GM18507 (cell line): Measurements from ENCODE around the gene MCEMP1.
A peak's percentile ranks its signal among the peaks of the same experiment; 100 is the strongest.

Source experiments
- DNase-seq: peaks from one replicate; pipeline ENCODE4 v3.0.0; 2011; ENCODE audit warnings: low read depth; ENCODE audit not compliant: insufficient read length; ENCODE audit errors: extremely low spot score
- FAIRE-seq: peaks from 2 replicates; lab custom pipeline; 2011; peaks lifted over from hg19 to GRCh38; lab: Jason Lieb, UNC

Gene MCEMP1

DNA sequence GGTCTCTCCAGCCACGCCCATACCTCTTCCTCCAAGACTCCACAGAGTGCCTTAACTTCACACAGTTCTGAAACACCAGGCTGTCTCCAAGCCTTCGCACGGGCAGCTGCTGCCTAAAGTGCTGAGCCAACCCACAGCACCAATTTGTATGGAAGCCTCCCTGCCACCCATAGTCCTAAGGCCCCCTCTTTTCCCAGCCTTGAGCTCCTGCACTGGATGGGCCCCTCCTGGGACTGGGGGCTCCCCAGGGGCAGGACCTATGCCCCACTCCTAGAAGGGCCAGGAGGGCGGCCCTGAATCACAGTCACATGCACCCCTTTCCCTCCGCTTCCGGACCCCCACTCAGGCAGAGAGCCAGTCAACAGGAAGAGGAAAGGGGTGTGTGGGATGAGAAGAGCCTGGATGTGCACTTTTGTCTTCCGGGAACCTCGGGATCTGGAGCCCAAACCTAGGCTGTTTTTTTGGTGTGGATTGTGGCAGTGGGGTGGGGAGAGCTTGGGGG, 30.1 kb downstream of the MCEMP1 start:
- FAIRE-seq: no peak
- no peak for DNase-seq

DNA sequence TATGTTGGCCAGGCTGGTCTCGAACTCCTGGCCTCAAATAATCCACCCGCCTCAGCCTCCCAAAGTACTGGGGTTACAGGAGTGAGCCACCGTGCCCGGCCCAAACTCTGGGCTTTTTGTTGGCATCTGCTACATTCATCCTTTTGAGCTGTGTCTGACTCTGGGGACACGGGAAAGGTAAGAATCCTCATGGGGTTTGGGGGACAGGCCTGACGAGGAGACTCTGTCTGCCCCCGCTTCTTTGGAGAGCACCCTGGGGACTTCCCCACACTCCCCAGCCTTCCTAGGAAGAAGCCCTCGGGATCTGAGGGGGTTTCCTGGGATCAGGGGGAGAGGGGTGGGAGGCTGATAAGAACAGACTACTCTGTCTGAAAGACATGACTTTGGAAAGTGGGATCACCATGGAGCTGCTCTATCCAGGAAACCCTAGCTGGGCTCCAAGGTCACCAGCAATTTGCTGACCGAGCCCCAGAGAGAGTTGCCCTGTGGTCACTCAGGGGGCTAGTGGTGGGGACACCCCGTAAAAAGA, 33.1 kb downstream of the MCEMP1 start:
- no peak for FAIRE-seq

DNA sequence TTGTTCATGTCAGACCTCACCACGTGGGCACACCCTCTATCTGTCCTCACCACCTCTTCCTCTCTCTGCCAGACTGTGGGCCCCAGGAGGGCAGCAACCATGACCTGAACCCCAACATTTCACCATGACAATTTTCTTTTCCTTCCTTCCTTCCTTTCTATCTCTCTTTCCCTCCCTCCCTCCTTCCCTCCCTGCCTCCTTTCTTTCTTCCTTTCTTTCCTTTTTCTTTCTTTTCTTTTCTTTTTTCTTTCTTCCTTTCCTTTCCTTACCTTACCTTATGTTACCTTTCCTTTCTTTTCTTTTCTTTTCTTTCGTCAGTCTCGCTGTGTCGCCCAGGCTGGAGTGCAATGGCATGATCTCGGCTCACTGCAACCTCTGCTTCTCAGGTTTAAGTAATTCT, 33.7 kb downstream of the MCEMP1 start:
- DNase-seq: no peak
- FAIRE-seq: no peak

More for the DNA sequence above, 33.1 kb downstream of the MCEMP1 start:
- DNase-seq: no peak

DNA sequence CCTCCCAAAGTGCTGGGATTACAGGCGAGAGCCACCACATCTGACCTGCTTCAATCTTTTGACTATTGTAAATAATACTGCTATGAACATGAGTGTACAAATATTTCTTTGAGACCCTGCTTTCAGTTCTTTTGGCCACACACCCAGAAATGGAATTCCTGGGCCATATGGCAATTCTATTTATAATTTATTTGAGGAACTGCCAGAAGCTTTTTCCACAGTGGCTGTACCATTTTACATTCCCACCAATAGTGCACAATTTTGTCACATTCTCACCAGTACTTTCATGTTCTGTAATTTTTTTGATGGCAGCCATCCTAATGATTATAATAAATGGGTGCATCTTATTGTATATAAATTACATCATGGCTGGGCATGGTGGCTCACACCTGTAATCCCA, 38.8 kb downstream of the MCEMP1 start:
- FAIRE-seq: no peak
- DNase-seq: no peak

DNA sequence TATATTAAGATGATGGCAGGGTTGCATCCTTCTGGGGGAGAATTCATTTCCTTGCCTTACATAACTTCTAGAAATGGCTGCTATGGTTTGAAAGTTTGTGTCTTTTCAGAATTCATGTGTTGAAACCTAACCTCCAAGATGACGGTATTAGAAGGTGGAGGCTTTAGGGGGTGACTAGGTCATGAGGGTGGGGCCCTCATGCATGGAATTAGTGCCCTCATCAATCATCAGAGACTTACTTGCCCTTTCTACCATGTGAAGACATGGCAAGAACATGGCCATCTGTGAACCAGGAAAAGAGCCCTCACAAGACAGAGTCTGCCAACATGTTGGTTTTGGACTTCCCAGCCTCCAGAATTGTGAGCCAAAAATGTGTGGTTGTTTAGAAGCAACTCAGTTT, 39.9 kb downstream of the MCEMP1 start:
- FAIRE-seq: no peak

DNA sequence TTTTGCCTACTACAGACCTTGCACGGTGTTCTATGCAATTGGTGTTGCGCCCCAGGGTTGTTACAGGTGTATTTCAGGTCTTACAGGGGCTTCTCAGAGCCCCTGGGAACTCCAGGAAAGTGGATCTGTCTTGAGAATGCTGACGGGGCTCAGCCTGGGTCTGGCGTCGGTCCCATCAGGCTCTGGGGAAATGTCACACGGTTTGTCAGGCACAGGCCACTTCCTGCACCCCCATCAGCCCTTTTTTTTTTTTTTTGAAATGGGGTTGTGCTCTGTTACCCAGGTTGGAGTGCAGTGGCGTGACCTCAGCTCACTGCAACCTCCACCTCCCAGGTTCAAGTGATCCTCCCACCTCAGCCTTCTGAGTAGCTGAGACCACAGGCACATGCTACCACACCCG, 41.8 kb downstream of the MCEMP1 start:
- peak; percentile 49 for FAIRE-seq
- no peak for DNase-seq

More for the DNA sequence above, 39.9 kb downstream of the MCEMP1 start:
- no peak for DNase-seq

DNA sequence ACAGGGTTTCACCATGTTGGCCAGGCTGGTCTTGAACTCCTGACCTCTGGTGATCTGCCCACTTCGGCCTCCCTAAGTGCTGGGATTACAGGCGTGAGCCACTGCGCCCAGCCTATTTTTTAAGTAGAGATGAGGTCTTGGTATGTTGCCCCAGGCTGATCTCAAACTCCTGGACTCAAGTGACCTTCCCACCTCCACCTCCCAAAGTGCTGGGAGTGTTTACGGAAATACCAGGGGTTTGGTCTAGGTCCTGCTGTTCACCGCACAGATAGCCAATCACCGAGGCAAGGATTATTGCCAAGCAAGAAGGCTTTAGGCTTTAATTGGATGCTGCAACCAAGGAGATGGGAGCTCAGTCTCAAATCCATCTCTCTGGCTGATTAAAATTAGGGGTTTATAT, 43.5 kb downstream of the MCEMP1 start:
- FAIRE-seq (no peak), DNase-seq (no peak)

DNA sequence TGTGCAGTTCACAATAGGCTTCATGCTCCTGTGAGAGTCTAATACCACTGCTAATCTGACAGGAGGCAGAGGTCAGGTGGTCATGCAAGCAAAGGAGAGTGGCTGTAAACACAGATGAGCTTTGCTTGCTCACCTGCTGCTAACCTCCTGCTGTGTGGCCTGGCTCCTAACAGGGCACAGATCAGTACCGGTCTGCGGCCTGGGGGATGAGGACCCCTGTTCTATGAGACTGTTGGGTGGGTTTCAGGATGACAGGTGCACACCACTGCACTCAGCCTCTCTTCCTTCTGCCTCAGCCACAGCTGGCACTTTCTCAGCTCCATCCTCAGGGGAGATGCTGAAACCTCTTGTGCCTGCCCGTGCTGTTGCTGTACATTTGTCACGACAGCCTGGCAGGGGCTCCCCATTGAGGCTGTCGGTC, 45.4 kb downstream of the MCEMP1 start:
- FAIRE-seq: peak; percentile 24
- no peak for DNase-seq

DNA sequence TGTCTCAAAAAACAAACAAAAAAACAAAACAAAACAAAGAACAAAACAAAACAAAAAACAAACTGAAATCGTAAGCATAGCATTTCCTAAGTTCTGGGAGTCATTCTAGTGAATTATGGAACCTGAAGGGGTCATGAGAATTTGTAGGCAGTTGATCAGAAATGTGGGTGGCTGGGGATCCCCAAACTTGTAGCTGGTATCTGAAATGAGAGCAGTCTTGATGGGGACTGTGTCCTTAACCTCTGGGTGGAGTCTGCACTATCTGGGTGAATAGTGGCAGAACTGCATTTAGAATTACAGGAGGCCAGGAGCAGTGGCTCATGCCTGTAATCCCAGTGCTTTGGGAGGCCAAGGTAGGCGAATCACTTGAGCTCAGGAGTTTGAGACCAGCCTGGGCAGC, 48.9 kb downstream of the MCEMP1 start:
- no peak for DNase-seq
- FAIRE-seq: no peak

DNA sequence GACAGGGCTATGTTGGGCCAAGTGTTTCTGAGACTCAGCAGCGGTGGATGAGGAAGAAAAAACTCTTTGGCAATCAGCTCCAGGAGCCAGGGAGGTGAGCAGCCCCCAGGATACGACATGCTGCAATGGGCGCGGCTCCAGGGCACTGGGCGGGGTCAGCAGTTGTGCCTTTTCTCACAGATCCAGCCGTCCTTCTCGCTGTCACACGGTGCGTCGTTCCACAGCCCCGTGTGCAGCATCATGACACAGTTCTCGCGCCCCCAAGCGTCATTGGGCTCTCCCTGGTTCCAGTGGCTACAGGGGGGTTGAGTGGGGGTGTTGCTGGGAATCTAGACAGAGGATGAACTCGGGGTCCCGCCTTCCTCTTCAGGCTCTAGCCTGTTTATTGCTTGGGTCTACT, 52.3 kb downstream of the MCEMP1 start:
- DNase-seq (no peak), FAIRE-seq (no peak)
